ENCODE data around the gene SDC3.

SDC3 gene

DNA sequence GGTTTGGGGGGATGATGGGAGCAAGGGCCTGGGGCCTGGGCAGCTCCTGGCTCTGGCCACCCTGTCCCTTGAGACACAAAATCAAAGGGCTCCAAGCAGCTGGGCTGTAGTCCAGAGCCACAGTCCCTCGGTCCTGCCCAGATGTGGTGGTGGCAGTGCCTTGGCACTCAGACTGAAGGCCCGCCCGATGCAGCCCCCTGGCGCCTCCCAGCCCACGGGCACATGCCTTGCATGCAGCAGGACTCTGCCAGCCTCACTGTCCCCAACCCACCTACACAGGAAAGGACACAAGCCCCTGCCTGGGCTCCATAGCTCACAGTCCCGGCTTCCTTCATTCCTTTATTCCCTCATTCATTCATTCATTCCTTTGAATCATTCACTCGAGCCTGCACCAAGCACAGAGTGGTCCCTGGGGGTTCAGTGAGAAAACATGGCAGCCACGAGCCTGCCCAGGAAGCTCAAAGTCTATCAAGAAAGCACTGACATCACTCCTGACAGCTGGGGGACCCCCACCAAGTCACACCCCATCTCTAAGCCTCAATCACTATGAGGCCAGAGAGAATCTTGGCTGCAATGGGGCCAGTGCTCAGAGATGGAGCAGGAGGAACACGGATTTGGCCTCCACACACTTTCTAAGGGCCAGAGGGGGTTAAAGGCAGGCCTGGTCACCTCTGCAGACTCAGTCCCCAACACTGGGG lies 5.8 kb downstream of the SDC3 start:
- Histone ChIP-seq H3K9ac (ENCODE audit: low read length) (no peak overlapping the region), H3K18ac (ENCODE audit: low read depth in 1 of 2, low read length in 2 of 2) (no peak overlapping the region), H3K23ac (ENCODE audit: low read length in 2 of 2) (no peak overlapping the region), H2AFZ (ENCODE audit: low read depth, low read length) (no peak overlapping the region), H3K4ac (ENCODE audit: low read depth in 1 of 2, low read length in 2 of 2) (peak overlapping the region in 1 of 2 experiments; percentile 47), H3K79me1 (replicated peaks; ENCODE audit: low read length, poor library complexity, severe bottlenecking) (peaks cover 33% of the 10 kb centered on the region), H2BK120ac (ENCODE audit: low read depth, low read length) (peak overlapping the region; percentile 59), H3K27ac (ENCODE audit: low read length, poor library complexity, severe bottlenecking) (no peak overlapping the region), H2AK5ac (ENCODE audit: low read length, severe bottlenecking) (no peak overlapping the region), H3K14ac (ENCODE audit: low read length in 2 of 2) (peak overlapping the region in 1 of 2 experiments; percentile 58), H3K36me3 (ENCODE audit: control insufficient read depth in 1 of 2, insufficient read depth in 2 of 2, low read depth in 1 of 2, low read length in 2 of 2) (peaks cover 0 to 3% of the 10 kb centered on the region in 2 experiments), H2BK15ac (ENCODE audit: low read depth, poor library complexity, severe bottlenecking) (peak overlapping the region; percentile 60), H2BK12ac (ENCODE audit: low read length in 2 of 2) (peak overlapping the region in 1 of 2 experiments; percentile 51), H3K27me3 (ENCODE audit: control insufficient read depth in 1 of 2, insufficient read depth in 1 of 2, low read length in 2 of 2) (no peaks in the 10 kb centered on the region), H3K4me1 (ENCODE audit: control insufficient read depth, insufficient read depth, low read depth, low read length) (peaks cover 30% of the 10 kb centered on the region), H4K8ac (ENCODE audit: low read length) (peak overlapping the region; percentile 94), H4K91ac (ENCODE audit: low read length) (peak overlapping the region; percentile 3), H3K4me2 (ENCODE audit: low read length, poor library complexity, severe bottlenecking) (no peak overlapping the region), H3K9me3 (ENCODE audit: control insufficient read depth, low read length) (no peaks in the 10 kb centered on the region), H2BK5ac (ENCODE audit: low read depth, low read length, poor library complexity, severe bottlenecking) (no peak overlapping the region), H3K4me3 (ENCODE audit: insufficient read depth in 1 of 2, low read depth in 1 of 2, low read length in 2 of 2) (no peak overlapping the region)
- no peak for DNase-seq
- WGBS, result 93% methylated on average over 9 of the region's 9 CpGs

DNA sequence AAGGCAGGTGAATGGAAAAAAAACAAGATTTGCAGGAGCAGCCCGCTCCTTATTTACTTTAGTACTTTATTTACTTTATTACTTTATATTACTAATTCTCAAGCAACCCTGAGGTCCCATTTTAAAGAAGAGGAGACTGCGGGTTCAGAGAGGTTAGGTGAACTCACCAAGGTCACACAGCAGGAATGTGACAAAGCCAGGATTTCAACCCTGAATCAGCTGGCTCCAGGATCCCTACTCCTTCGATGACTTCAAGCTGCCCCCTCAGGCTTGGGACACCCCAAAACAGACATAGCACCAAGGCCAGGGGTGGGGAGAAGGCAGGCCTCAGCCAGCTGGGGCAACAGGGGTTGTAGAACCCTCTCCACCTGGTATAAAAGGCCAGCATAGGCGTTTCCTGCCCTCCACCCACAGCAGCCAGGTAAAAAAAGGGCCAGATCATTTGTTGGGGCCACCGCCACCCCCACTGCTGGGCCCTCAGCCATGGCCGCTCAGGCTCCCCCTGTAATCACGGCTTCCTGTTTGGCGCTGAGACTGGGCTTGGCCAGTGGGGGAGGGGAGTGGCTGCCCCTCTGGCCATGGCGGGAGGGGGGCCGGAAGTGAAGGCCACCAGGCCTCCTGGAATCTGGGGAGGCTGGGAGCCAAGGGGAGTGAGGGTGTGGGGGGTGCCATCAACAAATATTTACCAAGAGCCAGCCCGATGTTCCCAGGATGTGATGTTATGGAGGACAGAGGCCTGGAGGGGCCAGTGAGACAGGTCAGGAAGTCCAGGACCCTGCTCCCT lies 6.6 kb downstream of the SDC3 start:
- no peak overlapping the region for H2AFZ ChIP-seq (ENCODE audit: low read depth, low read length)
- H2BK5ac ChIP-seq (ENCODE audit: low read depth, low read length, poor library complexity, severe bottlenecking), result no peak overlapping the region
- H2BK12ac ChIP-seq (ENCODE audit: low read length in 2 of 2), result peak overlapping the region; percentile 11 to 73
- H4K91ac ChIP-seq (ENCODE audit: low read length), result peak overlapping the region; percentile 64
- H2BK15ac ChIP-seq (ENCODE audit: low read depth, poor library complexity, severe bottlenecking), result peak overlapping the region; percentile 60
- no peak overlapping the region for H3K4me3 ChIP-seq (ENCODE audit: insufficient read depth in 1 of 2, low read depth in 1 of 2, low read length in 2 of 2)
- H3K23ac ChIP-seq (ENCODE audit: low read length in 2 of 2), result peak overlapping the region in 1 of 2 experiments; percentile 60
- no peaks in the 10 kb centered on the region for H3K9me3 ChIP-seq (ENCODE audit: control insufficient read depth, low read length)
- H3K14ac ChIP-seq (ENCODE audit: low read length in 2 of 2), result peak overlapping the region in 1 of 2 experiments; percentile 44
- H3K4ac ChIP-seq (ENCODE audit: low read depth in 1 of 2, low read length in 2 of 2), result peak overlapping the region; percentile 5 to 60
- no peaks in the 10 kb centered on the region for H3K27me3 ChIP-seq (ENCODE audit: control insufficient read depth in 1 of 2, insufficient read depth in 1 of 2, low read length in 2 of 2)
- no peak overlapping the region for H3K27ac ChIP-seq (ENCODE audit: low read length, poor library complexity, severe bottlenecking)
- H3K9ac ChIP-seq (ENCODE audit: low read length), result no peak overlapping the region
- H3K79me1 ChIP-seq (replicated peaks; ENCODE audit: low read length, poor library complexity, severe bottlenecking), result peaks cover 32% of the 10 kb centered on the region
- peak overlapping the region; percentile 64 to 85 for H3K18ac ChIP-seq (ENCODE audit: low read depth in 1 of 2, low read length in 2 of 2)
- peaks cover 22% of the 10 kb centered on the region for H3K4me1 ChIP-seq (ENCODE audit: control insufficient read depth, insufficient read depth, low read depth, low read length)
- peak overlapping the region; percentile 94 for H4K8ac ChIP-seq (ENCODE audit: low read length)
- H3K4me2 ChIP-seq (ENCODE audit: low read length, poor library complexity, severe bottlenecking), result no peak overlapping the region
- no peak for DNase-seq
- peak overlapping the region; percentile 59 for H2BK120ac ChIP-seq (ENCODE audit: low read depth, low read length)
- WGBS, result 69% methylated on average over 10 of the region's 11 CpGs
- peaks cover 0 to 3% of the 10 kb centered on the region in 2 experiments for H3K36me3 ChIP-seq (ENCODE audit: control insufficient read depth in 1 of 2, insufficient read depth in 2 of 2, low read depth in 1 of 2, low read length in 2 of 2)
- peak overlapping the region; percentile 37 for H2AK5ac ChIP-seq (ENCODE audit: low read length, severe bottlenecking)

GRCh38 chr1:30900931-30901560 lies 7.5 kb downstream of the SDC3 start:
- H3K27ac ChIP-seq (ENCODE audit: low read length, poor library complexity, severe bottlenecking), result no peak overlapping the region
- H2BK5ac ChIP-seq (ENCODE audit: low read depth, low read length, poor library complexity, severe bottlenecking), result no peak overlapping the region
- no peak overlapping the region for H3K14ac ChIP-seq (ENCODE audit: low read length in 2 of 2)
- H2BK120ac ChIP-seq (ENCODE audit: low read depth, low read length), result no peak overlapping the region
- no peak overlapping the region for H3K9ac ChIP-seq (ENCODE audit: low read length)
- H2AFZ ChIP-seq (ENCODE audit: low read depth, low read length), result no peak overlapping the region
- H2BK12ac ChIP-seq (ENCODE audit: low read length in 2 of 2), result no peak overlapping the region
- peaks cover 0 to 3% of the 10 kb centered on the region in 2 experiments for H3K36me3 ChIP-seq (ENCODE audit: control insufficient read depth in 1 of 2, insufficient read depth in 2 of 2, low read depth in 1 of 2, low read length in 2 of 2)
- H4K91ac ChIP-seq (ENCODE audit: low read length), result peak overlapping the region; percentile 37
- no peak for DNase-seq
- peaks cover 22% of the 10 kb centered on the region for H3K4me1 ChIP-seq (ENCODE audit: control insufficient read depth, insufficient read depth, low read depth, low read length)
- no peak overlapping the region for H3K4ac ChIP-seq (ENCODE audit: low read depth in 1 of 2, low read length in 2 of 2)
- H4K8ac ChIP-seq (ENCODE audit: low read length), result peak overlapping the region; percentile 7
- no peaks in the 10 kb centered on the region for H3K9me3 ChIP-seq (ENCODE audit: control insufficient read depth, low read length)
- peak overlapping the region; percentile 64 for H2BK15ac ChIP-seq (ENCODE audit: low read depth, poor library complexity, severe bottlenecking)
- H3K79me1 ChIP-seq (replicated peaks; ENCODE audit: low read length, poor library complexity, severe bottlenecking), result peaks cover 33% of the 10 kb centered on the region
- H3K23ac ChIP-seq (ENCODE audit: low read length in 2 of 2), result no peak overlapping the region
- no peak overlapping the region for H2AK5ac ChIP-seq (ENCODE audit: low read length, severe bottlenecking)
- H3K4me2 ChIP-seq (ENCODE audit: low read length, poor library complexity, severe bottlenecking), result no peak overlapping the region
- no peak overlapping the region for H3K4me3 ChIP-seq (ENCODE audit: insufficient read depth in 1 of 2, low read depth in 1 of 2, low read length in 2 of 2)
- no peak overlapping the region for H3K18ac ChIP-seq (ENCODE audit: low read depth in 1 of 2, low read length in 2 of 2)
- H3K27me3 ChIP-seq (ENCODE audit: control insufficient read depth in 1 of 2, insufficient read depth in 1 of 2, low read length in 2 of 2), result peaks cover 0 to 5% of the 10 kb centered on the region in 2 experiments
- 86% methylated on average over 3 of the region's 3 CpGs for WGBS

- no peak overlapping the region for H3K18ac ChIP-seq (ENCODE audit: low read depth in 1 of 2, low read length in 2 of 2)
- DNase-seq, result no peak
- 89% methylated on average over 6 of the region's 6 CpGs for WGBS
Measured at GRCh38 chr1:30900486-30900885, 8.1 kb downstream of the SDC3 start.

More at GRCh38 chr1:30900486-30900885, 8.1 kb downstream of the SDC3 start:
- Histone ChIP-seq H2BK12ac (ENCODE audit: low read length in 2 of 2) (peak overlapping the region in 1 of 2 experiments; percentile 6), H2BK120ac (ENCODE audit: low read depth, low read length) (no peak overlapping the region), H3K4me2 (ENCODE audit: low read length, poor library complexity, severe bottlenecking) (no peak overlapping the region), H3K4me1 (ENCODE audit: control insufficient read depth, insufficient read depth, low read depth, low read length) (peaks cover 21% of the 10 kb centered on the region), H3K9ac (ENCODE audit: low read length) (no peak overlapping the region), H3K4me3 (ENCODE audit: insufficient read depth in 1 of 2, low read depth in 1 of 2, low read length in 2 of 2) (no peak overlapping the region), H3K9me3 (ENCODE audit: control insufficient read depth, low read length) (no peaks in the 10 kb centered on the region), H4K91ac (ENCODE audit: low read length) (no peak overlapping the region), H3K14ac (ENCODE audit: low read length in 2 of 2) (no peak overlapping the region), H3K27me3 (ENCODE audit: control insufficient read depth in 1 of 2, insufficient read depth in 1 of 2, low read length in 2 of 2) (peaks cover 0 to 5% of the 10 kb centered on the region in 2 experiments), H2BK5ac (ENCODE audit: low read depth, low read length, poor library complexity, severe bottlenecking) (no peak overlapping the region), H2AK5ac (ENCODE audit: low read length, severe bottlenecking) (no peak overlapping the region), H3K27ac (ENCODE audit: low read length, poor library complexity, severe bottlenecking) (no peak overlapping the region), H3K4ac (ENCODE audit: low read depth in 1 of 2, low read length in 2 of 2) (no peak overlapping the region), H2BK15ac (ENCODE audit: low read depth, poor library complexity, severe bottlenecking) (no peak overlapping the region), H3K23ac (ENCODE audit: low read length in 2 of 2) (no peak overlapping the region), H2AFZ (ENCODE audit: low read depth, low read length) (no peak overlapping the region), H3K79me1 (replicated peaks; ENCODE audit: low read length, poor library complexity, severe bottlenecking) (peaks cover 36% of the 10 kb centered on the region), H3K36me3 (ENCODE audit: control insufficient read depth in 1 of 2, insufficient read depth in 2 of 2, low read depth in 1 of 2, low read length in 2 of 2) (no peaks in the 10 kb centered on the region), H4K8ac (ENCODE audit: low read length) (no peak overlapping the region)

Measured in mesenchymal stem cell (in vitro differentiated cells and primary cell).